K562 (cell line): ENCODE measurements around the gene AGPAT3. TPM values are rescaled to one million over a fixed set of nuclear protein-coding genes. Genes with fewer than 3 reads are reported as not detected.

Source experiments
- GATA2 ChIP-seq: sonication (generic); formaldehyde crosslinking; IDR thresholded peaks from 2 replicates; pipeline ENCODE4 v1.4.0; 2020; ENCODE audit warnings: mild to moderate bottlenecking, missing genetic modification reagents
- ZNF253 ChIP-seq: fragments of 250-450 bp; sonication (Bioruptor Pico); conservative IDR thresholded peaks from 2 replicates; pipeline ENCODE4 v1.6.1; 2021; ENCODE audit warnings: mild to moderate bottlenecking
- polyA plus RNA-seq, 8 experiments: library from polyadenylated mRNA; depleted of rRNA in 4 of 8; stranded (reverse) in 5 of 8; unstranded in 3 of 8; fragments of >200 nt; fragmentation: Nextera tagmentation in 2 of 8; fragmentation: Illumina TruSeq in 1 of 8; extraction: Ambion mirVana in 2 of 8; extraction: Trizol in 1 of 8; gene quantifications; 2 replicates each; pipeline versions ENCODE4 v1.2.1 to v1.2.3, GENCODE V29; 2011 to 2014; ENCODE audit warnings: inconsistent platforms in 1 of 8, missing spikeins in 1 of 8
- total RNA-seq, 7 experiments: library from RNA; depleted of rRNA in 6 of 7; stranded (reverse); fragments of >200 nt in 6 of 7; fragmentation: Illumina TruSeq in 2 of 7; extraction: Trizol in 2 of 7; gene quantifications; 2 replicates each; pipeline versions ENCODE4 v1.2.1 to v1.2.3, GENCODE V29; 2011 to 2021; ENCODE audit warnings: low replicate concordance in 1 of 7
- TF ChIP-seq, protein P1 (sequence below): fragments of 250-450 bp; sonication (Bioruptor Pico); IDR thresholded peaks from 2 replicates; pipeline ENCODE4 v1.5.0; 2021; ENCODE audit warnings: mild to moderate bottlenecking, borderline replicate concordance
- TF ChIP-seq, protein P2 (sequence below), 2 experiments: fragments of 450-650 bp in 1 of 2; sonication (generic) in 1 of 2; formaldehyde crosslinking in 1 of 2; IDR thresholded peaks in 1 of 2; conservative IDR thresholded peaks in 1 of 2; 2 replicates each; pipeline versions ENCODE4 v1.6.1 to v1.8.1; 2016 to 2023; ENCODE audit warnings: mild to moderate bottlenecking in 2 of 2, moderate library complexity in 2 of 2, inconsistent platforms in 1 of 2, missing genetic modification reagents in 1 of 2
- TF ChIP-seq, protein P3 (sequence below): fragments of 450-650 bp; formaldehyde crosslinking; IDR thresholded peaks from 2 replicates; pipeline ENCODE4 v1.4.0; 2020; ENCODE audit warnings: mild to moderate bottlenecking, moderate library complexity

The AGPAT3 gene
- total and polyA plus RNA-seq, 9 of the 15 experiments (the other 6 are each of a cell fraction or from before 2014, with no cell fraction given) = 1.5 to 88.4 (median 35.7) TPM

GRCh38 chr21:43994085-43994484, 129.1 kb downstream of the AGPAT3 start (continued):
- TF ChIP-seq, protein P1, sequence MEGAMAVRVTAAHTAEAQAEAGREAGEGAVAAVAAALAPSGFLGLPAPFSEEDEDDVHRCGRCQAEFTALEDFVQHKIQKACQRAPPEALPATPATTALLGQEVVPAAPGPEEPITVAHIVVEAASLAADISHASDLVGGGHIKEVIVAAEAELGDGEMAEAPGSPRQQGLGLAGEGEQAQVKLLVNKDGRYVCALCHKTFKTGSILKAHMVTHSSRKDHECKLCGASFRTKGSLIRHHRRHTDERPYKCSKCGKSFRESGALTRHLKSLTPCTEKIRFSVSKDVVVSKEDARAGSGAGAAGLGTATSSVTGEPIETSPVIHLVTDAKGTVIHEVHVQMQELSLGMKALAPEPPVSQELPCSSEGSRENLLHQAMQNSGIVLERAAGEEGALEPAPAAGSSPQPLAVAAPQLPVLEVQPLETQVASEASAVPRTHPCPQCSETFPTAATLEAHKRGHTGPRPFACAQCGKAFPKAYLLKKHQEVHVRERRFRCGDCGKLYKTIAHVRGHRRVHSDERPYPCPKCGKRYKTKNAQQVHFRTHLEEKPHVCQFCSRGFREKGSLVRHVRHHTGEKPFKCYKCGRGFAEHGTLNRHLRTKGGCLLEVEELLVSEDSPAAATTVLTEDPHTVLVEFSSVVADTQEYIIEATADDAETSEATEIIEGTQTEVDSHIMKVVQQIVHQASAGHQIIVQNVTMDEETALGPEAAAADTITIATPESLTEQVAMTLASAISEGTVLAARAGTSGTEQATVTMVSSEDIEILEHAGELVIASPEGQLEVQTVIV (CRISPR knock-in tag) = no peak
- no peak for TF ChIP-seq GATA2
- TF ChIP-seq ZNF253 (CRISPR knock-in tag) = no peak
- TF ChIP-seq, protein P2, sequence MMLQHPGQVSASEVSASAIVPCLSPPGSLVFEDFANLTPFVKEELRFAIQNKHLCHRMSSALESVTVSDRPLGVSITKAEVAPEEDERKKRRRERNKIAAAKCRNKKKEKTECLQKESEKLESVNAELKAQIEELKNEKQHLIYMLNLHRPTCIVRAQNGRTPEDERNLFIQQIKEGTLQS (IDR thresholded peaks at IDR 0.05) = no peak
- TF ChIP-seq, protein P2 (CRISPR knock-in tag; conservative IDR thresholded peaks at IDR 0.05) = no peak
- TF ChIP-seq, protein P3, sequence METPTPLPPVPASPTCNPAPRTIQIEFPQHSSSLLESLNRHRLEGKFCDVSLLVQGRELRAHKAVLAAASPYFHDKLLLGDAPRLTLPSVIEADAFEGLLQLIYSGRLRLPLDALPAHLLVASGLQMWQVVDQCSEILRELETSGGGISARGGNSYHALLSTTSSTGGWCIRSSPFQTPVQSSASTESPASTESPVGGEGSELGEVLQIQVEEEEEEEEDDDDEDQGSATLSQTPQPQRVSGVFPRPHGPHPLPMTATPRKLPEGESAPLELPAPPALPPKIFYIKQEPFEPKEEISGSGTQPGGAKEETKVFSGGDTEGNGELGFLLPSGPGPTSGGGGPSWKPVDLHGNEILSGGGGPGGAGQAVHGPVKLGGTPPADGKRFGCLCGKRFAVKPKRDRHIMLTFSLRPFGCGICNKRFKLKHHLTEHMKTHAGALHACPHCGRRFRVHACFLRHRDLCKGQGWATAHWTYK = no peak
